WTC11 (cell line): ENCODE data around the gene BBLN.

Experiments
- ATF1 ChIP-seq: sonication (generic); formaldehyde crosslinking; IDR thresholded peaks from 2 replicates; pipeline ENCODE4 v1.8.1; 2023; ENCODE audit warnings: mild to moderate bottlenecking, moderate library complexity, missing genetic modification reagents
- CREB1 ChIP-seq: sonication (generic); formaldehyde crosslinking; IDR thresholded peaks from 2 replicates; pipeline ENCODE4 v1.8.0; 2023; ENCODE audit warnings: mild to moderate bottlenecking, missing genetic modification reagents
- CTCF ChIP-seq: fragments of 200-600 bp; IDR thresholded peaks from 2 replicates; pipeline ENCODE4 v1.8.0; 2022; ENCODE audit warnings: antibody characterized with exemption
- ELF4 ChIP-seq: sonication (generic); formaldehyde crosslinking; IDR thresholded peaks from 2 replicates; pipeline ENCODE4 v1.8.1; 2022; ENCODE audit warnings: low read depth, mild to moderate bottlenecking, moderate library complexity, missing genetic modification reagents
- FOXK1 ChIP-seq: sonication (generic); formaldehyde crosslinking; IDR thresholded peaks from 2 replicates; pipeline ENCODE4 v1.8.0; 2022; ENCODE audit warnings: mild to moderate bottlenecking, moderate library complexity, missing genetic modification reagents
- JUN ChIP-seq: sonication (generic); formaldehyde crosslinking; IDR thresholded peaks from 2 replicates; pipeline ENCODE4 v1.8.0; 2023; ENCODE audit warnings: mild to moderate bottlenecking, missing genetic modification reagents
- NR2C2 ChIP-seq: sonication (generic); formaldehyde crosslinking; IDR thresholded peaks from 2 replicates; pipeline ENCODE4 v1.8.0; 2022; ENCODE audit warnings: mild to moderate bottlenecking, missing genetic modification reagents
- OVOL2 ChIP-seq: fragments of 250-450 bp; sonication (Bioruptor Pico); IDR thresholded peaks from 2 replicates; pipeline ENCODE4 v1.9.0; 2021; ENCODE audit warnings: mild to moderate bottlenecking, borderline replicate concordance
- SP1 ChIP-seq: sonication (generic); formaldehyde crosslinking; conservative IDR thresholded peaks from 2 replicates; pipeline ENCODE4 v1.8.1; 2022; ENCODE audit warnings: missing genetic modification reagents
- USF1 ChIP-seq: sonication (generic); formaldehyde crosslinking; IDR thresholded peaks from 2 replicates; pipeline ENCODE4 v1.8.0; 2022; ENCODE audit warnings: mild to moderate bottlenecking, missing genetic modification reagents
- ZNF263 ChIP-seq: sonication (generic); formaldehyde crosslinking; IDR thresholded peaks from 2 replicates; pipeline ENCODE4 v1.8.1; 2022; ENCODE audit warnings: low read depth, mild to moderate bottlenecking, moderate library complexity, missing genetic modification reagents
- ZNF416 ChIP-seq: fragments of 250-450 bp; sonication (Bioruptor Pico); IDR thresholded peaks from 2 replicates; pipeline ENCODE4 v1.9.0; 2021; ENCODE audit warnings: mild to moderate bottlenecking, inconsistent platforms
- TF ChIP-seq, protein P1 (sequence below): sonication (generic); formaldehyde crosslinking; IDR thresholded peaks from 2 replicates; pipeline ENCODE4 v1.8.0; 2023; ENCODE audit warnings: missing genetic modification reagents
- TF ChIP-seq, protein P2 (sequence below): sonication (generic); formaldehyde crosslinking; IDR thresholded peaks from 2 replicates; pipeline ENCODE4 v1.8.1; 2022; ENCODE audit warnings: mild to moderate bottlenecking, missing genetic modification reagents, moderate library complexity, borderline replicate concordance

DNA sequence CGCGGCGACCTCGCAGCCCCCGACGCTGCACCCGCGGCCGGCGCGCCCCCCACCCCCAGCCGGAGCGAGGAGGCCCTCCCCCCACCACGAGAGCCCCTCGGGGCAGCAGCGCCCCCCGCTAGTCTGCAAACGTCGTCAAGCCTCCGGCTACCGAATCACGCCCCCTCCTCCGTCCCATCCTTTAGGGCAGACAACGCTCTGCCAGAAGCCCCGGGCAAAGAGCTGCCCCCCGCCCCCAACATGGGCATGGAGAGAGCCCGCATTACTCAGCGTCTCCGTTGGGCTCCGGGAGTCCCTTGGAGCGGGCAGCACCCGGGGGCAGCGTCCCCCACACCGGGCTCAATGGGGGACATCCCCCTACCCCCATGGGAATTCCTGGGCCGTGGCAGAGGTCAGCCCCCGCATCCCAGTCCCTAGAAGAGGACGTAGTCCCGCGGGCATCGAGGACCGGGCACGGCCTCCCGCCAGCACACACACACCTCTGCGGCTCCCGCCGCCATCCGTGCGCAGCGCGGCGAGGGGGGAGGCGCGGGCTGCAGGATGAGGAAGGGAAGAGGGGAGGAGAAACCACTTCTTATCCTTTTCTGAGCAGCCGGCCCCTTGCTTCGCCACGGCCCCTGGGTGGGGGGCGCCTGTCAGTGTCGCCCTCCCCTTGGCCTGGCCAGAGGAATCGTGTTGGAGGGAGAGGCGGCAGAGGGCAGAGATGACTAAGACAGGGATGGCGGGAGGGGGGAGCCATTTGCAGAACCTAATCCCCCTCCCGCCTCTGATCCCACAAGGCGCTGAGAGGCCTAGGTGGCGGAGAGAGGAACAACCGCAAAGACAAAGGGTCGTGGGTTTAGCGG lies 43.9 kb downstream of the BBLN start:
- TF ChIP-seq NR2C2 (CRISPR knock-in tag) (no peak), OVOL2 (CRISPR knock-in tag) (no peak), CTCF (no peak), FOXK1 (CRISPR knock-in tag) (no peak), SP1 (CRISPR knock-in tag) (no peak), ZNF416 (CRISPR knock-in tag) (no peak), ZNF263 (CRISPR knock-in tag) (no peak), USF1 (CRISPR knock-in tag) (no peak), ATF1 (no peak), JUN (CRISPR knock-in tag) (no peak), ELF4 (CRISPR knock-in tag) (no peak), CREB1 (no peak)
- TF ChIP-seq, protein P1, sequence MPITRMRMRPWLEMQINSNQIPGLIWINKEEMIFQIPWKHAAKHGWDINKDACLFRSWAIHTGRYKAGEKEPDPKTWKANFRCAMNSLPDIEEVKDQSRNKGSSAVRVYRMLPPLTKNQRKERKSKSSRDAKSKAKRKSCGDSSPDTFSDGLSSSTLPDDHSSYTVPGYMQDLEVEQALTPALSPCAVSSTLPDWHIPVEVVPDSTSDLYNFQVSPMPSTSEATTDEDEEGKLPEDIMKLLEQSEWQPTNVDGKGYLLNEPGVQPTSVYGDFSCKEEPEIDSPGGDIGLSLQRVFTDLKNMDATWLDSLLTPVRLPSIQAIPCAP (CRISPR knock-in tag) = no peak
- TF ChIP-seq, protein P2, sequence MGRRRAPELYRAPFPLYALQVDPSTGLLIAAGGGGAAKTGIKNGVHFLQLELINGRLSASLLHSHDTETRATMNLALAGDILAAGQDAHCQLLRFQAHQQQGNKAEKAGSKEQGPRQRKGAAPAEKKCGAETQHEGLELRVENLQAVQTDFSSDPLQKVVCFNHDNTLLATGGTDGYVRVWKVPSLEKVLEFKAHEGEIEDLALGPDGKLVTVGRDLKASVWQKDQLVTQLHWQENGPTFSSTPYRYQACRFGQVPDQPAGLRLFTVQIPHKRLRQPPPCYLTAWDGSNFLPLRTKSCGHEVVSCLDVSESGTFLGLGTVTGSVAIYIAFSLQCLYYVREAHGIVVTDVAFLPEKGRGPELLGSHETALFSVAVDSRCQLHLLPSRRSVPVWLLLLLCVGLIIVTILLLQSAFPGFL (CRISPR knock-in tag) = no peak
